ENCODE measurements around the gene CHAT.

CHAT gene

DNA sequence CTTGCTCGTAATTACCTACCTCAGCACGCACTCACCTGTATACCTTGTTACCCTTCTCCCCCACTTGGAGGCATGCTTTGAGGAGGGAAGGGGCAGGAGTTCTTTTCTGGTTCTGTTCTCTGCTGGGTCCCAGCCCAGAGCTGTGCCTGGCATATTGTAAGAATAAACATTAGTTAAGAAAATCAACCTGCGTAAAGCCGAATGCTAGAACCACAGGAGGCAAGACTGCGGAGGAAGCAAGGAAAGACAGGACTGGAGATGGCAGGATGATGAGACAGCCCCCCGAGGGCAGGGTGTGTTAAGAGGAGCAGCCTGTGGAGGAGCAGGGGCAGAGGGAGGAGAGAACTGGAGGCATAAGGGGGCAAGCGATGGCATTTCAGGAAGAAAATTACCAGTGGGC lies 75.1 kb downstream of the CHAT start:
- no peak for DNase-seq

- DNase-seq = no peak
These were observed 76.2 kb downstream of the CHAT start for GRCh38 chr10:49689882-49690510.

GRCh38 chr10:49690698-49691356 lies 77.0 kb downstream of the CHAT start:
- no peak for DNase-seq

GRCh38 chr10:49691588-49691987 lies 77.8 kb downstream of the CHAT start:
- DNase-seq = no peak

DNA sequence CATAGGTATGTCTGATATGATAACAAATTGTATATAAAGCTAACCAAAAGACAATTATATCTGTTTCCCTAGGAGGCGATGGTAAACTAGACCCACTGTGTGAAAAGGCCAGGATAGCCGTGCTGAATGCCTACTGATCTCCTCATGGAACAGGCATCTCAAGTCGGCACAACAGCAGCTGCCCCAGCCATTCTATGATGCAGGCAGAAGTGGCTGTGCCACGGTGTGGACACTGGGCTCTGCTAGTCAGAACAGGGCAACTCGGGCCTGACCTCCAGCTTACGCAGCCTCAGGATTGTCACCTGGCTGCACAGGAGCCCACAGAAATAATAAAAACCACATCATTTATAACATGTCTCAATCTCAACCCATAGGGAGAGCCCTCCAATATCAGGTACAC lies 80.6 kb downstream of the CHAT start:
- DNase-seq = no peak

- no peak for DNase-seq
These were observed 82.5 kb downstream of the CHAT start for GRCh38 chr10:49696311-49696710.

- DNase-seq = no peak
These were observed 84.8 kb downstream of the CHAT start for GRCh38 chr10:49698679-49699078.

DNA sequence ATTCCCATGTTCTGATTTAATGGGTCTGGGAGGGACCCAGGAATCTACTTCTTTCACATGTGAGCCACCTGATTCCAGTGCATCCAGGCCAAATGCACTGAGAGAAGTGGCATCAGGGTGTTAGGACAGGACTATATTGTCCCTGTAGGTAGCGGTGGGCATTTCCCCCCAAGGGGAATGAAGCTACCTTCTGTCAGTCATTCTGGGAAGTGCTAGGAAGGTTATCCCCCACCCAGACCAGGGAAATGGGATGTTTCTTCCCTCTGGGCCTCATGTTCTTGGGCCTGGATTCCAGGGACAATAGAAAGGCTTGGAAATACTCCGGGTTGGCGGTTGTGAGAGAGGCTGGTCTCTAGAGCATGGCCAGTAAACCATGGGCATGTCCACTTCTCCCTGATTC lies 86.4 kb downstream of the CHAT start:
- DNase-seq = no peak

DNA sequence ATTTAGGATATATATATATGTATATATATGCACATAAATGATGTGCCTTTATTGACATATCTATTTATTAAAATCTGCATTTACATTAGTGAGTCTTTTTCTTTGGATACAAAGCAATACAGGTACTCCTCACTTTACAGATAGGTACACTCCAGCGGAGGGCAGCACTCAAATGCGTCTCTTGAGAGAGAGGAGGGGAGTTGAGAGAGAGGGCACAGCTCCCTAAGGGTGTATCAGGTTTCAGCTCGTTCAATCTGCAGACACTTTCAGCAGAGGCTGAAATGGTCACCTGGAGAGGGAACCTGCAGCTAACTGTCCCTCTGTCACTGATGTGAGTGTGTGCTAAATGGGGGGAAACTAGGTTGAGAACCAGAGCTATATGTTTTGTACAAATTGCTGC lies 87.2 kb downstream of the CHAT start:
- DNase-seq = no peak

DNA sequence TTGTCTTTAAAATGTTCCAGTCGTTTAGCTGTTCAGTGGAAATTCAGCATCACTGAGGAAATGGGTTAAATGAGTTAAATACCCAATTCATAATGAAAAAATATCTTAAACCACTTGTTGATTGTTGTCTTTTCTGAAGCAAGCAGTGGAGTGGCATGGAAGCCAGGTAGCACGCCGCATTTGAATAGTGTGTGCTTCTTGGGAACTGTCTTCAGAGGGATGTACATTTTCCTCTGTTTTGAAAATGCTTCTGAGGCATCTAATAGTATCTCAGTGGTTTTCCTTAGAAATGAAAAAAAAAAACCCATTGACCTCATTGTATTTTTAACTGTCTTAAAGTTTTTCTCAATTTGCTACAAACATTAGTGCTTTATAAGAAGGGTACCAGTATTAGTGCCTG lies 93.7 kb downstream of the CHAT start:
- DNase-seq = no peak

DNA sequence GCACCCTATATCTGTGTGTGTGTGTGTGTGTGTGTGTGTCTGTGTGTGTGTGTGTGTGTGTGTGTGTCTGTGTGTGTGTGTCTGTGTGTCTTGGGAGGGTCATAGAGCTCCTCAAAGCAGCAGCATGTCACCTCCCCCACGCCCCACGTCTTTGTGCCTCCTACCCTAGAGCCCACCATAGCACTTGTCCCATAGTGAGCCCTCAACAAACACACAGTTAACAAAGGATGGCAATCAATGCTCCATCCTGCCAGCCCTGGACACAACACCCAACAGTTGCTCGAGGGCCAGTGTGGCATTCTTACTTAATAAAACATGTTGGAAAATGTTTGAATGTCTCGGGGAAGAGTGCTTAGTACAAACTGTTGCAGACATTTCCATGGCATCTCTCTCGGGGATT lies 96.1 kb downstream of the CHAT start:
- no peak for DNase-seq

DNA sequence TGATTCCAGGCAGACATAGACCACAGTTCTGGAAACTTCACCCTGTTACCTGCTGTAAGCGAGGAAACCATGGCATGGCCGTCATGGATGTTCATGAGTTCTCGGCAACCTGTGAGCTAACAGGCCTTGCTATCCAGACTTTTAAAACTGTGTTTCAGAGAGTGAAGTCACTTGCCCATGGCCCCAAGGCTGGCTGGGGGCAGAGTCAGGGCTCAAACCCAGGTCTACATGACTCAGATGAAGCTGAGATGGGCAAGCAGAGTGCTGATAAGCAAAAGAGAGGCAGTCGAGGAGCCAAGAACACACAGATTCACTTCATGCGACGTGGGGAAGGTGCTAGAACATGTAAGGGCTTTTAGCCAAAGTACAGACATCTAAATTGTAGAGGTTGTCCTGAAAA lies 97.1 kb downstream of the CHAT start:
- no peak for DNase-seq

DNA sequence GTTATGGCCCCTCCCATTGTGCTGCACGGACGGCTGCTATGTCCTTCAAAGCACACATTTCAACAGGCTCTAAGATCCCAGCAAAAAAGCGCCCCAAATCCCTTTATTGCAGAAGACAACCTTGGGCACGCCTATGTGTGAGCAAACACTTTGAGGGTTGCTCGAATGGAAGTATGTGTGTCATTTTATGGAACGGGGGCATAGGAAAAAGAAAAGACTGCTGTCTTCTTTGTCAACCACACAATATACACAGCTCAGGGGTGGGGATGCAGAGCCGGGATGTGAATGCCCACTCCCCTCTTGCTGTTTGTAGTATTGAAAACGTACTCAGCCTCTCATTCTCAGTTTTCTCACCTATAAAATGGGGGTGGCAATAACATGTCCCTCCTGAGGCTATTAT lies 97.6 kb downstream of the CHAT start:
- no peak for DNase-seq

DNA sequence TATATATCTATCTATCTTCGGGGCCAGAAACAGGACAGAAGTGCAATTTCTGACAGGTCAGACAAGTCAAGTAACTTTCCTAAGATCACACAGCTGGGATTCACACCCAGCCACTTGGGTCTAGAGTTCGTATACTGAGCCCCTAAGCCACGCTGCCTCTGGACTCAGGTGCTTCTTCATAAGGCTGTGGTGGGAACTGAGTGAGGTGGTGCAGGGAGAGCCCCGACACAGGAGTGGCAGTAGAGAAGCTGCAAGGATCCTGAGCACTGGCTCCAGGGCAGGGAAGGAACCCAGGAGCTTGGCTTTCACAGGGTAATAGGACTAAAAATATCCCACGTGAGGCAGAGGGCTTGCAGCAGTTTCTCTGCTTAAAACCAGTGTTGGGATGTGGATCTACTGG lies 99.4 kb downstream of the CHAT start:
- DNase-seq = no peak
